Bronchial epithelial cell (primary cell): Measurements from ENCODE around the gene BAZ1A. TPM values are rescaled to one million over a fixed set of nuclear protein-coding genes. Genes with fewer than 3 reads are reported as not detected.

Experiments
- DNase-seq: peaks from one replicate; pipeline ENCODE4 v3.0.0-alpha.2; 2010; ENCODE audit warnings: low read depth
- FAIRE-seq: peaks from 2 replicates; lab custom pipeline; 2011; peaks lifted over from hg19 to GRCh38; lab: Jason Lieb, UNC
- H3K27me3 ChIP-seq: 2 replicates; pipeline ENCODE4 v1.5.1; 2011; ENCODE audit warnings: low read length; ENCODE audit not compliant: control insufficient read depth, insufficient read depth
- H3K36me3 ChIP-seq: 2 replicates; pipeline ENCODE4 v1.5.1; 2011; ENCODE audit warnings: low read length; ENCODE audit not compliant: control insufficient read depth, insufficient read depth
- H3K4me3 ChIP-seq: 2 replicates; pipeline ENCODE4 v1.5.1; 2011; ENCODE audit warnings: mild to moderate bottlenecking, low read depth, low read length, control low read depth
- CTCF ChIP-seq: IDR thresholded peaks from 2 replicates; pipeline ENCODE4 v1.5.1; 2011; ENCODE audit warnings: mild to moderate bottlenecking, moderate library complexity, low read length, control low read depth, inconsistent platforms; ENCODE audit not compliant: insufficient read depth, severe bottlenecking
- total RNA-seq: library from RNA; depleted of rRNA; stranded (reverse); fragments of >200 nt; gene quantifications from 2 replicates; pipeline ENCODE4 v1.2.1, GENCODE V29; 2014

BAZ1A gene
- total RNA-seq, 1 donor from 2014 or later = 35.0 TPM

DNA sequence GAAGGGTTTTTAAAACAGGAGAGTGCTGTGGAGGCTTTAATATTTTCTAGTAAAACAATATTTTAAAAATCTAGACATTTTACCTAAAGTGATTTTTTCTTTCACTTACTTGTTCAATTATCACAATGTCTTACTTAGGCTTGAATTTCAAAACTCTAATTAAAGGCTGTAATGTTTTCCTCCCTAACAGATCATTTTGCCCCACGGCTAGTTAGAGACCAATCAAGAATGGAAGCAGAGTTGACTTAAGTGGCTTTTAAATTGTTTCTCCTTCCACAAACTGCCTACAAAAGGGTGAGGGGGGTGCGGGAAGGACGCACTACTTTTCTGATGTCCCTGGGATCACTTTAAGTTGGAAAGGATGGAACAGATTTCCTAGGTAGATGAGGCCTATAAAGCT lies 151.3 kb downstream of the BAZ1A start:
- Histone ChIP-seq H3K27me3 (no peaks in the 10 kb centered on the region), H3K36me3 (no peaks in the 10 kb centered on the region), H3K4me3 (no peak overlapping the region)
- FAIRE-seq = no peak
- no peak for TF ChIP-seq CTCF
- DNase-seq = no peak

DNA sequence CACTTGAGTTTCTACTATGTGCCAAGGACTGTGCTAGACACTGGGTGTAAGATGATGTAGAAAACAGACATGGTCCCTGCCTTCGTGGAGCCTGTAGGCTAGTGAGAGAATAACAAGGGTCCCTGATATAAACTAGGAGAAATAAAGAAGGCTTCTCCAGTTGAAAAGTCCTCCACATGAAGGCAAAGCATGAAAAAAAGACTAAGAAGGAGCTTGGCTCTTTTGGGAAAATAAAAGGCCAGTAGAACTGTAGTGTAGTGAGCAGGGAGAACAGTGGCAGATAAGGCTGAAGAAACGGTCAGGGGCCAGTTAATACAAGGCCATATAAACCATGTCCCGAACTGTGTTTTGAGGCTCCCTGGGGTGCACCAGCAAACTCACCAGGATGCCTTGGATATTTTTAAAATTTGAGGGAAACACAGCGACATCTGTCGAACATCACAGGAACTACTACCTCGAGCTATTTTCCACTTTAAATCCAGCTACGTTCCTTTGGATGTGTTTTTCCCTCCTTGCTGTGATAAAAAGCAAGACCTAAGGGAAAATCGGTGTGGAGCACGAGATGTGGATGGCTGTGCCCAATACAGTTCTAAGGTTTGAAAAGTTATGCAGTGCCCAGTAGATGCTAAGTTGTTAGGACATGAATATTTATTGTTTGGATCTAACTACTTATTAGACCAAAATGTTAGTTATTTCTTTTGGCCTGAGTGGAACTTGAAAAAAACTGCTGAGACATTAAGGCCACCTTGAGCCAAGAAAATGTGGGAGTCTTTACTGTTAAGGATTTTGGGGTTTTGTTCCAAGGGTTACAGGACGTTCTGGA lies 152.2 kb downstream of the BAZ1A start:
- no peaks in the 10 kb centered on the region for H3K27me3 ChIP-seq
- FAIRE-seq = no peak
- peak; percentile 55 for DNase-seq
- H3K36me3 ChIP-seq = no peaks in the 10 kb centered on the region
- peak; percentile 73 for TF ChIP-seq CTCF
- H3K4me3 ChIP-seq = no peak overlapping the region

- no peak for TF ChIP-seq CTCF
- Histone ChIP-seq H3K36me3 (no peaks in the 10 kb centered on the region), H3K27me3 (no peaks in the 10 kb centered on the region), H3K4me3 (no peak overlapping the region)
- DNase-seq (no peak), FAIRE-seq (no peak)
Measured at GRCh38 chr14:34721129-34721528, 154.0 kb downstream of the BAZ1A start.

DNA sequence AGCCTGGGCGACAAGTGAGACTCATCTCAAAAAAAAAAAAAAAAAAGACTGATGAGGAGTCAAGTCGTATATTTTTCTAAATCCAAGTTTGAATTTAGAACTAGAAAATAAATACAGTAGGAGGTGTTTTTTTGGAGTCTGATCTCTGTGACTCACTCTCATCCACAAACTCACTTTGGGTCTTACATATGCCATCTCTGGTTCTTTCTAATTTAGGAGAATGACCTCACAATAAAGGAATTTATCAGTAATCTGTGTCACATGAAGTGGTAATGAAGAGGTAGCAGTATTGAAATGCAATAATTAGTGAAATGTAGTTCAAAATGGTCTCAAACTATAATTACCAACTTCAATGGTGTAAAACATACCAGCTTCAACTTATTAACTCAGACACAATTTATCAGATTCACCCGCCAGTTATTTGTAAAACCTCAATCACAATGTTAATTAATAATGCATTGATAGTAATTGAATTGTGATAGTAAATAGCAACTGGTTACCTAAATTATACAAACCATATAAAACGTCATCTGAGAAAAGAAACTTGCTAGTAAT lies 156.3 kb downstream of the BAZ1A start:
- Histone ChIP-seq H3K36me3 (no peaks in the 10 kb centered on the region), H3K27me3 (no peaks in the 10 kb centered on the region), H3K4me3 (no peak overlapping the region)
- peak; percentile 44 for DNase-seq
- no peak for FAIRE-seq
- no peak for TF ChIP-seq CTCF

- Histone ChIP-seq H3K4me3 (peak overlapping the region; percentile 83), H3K27me3 (no peaks in the 10 kb centered on the region), H3K36me3 (no peaks in the 10 kb centered on the region)
- FAIRE-seq (no peak), DNase-seq (no peak)
- TF ChIP-seq CTCF = no peak
Measured at GRCh38 chr14:34715127-34715863, 159.9 kb downstream of the BAZ1A start.
